NT2/D1 (cell line): ENCODE results near the gene NENF.

Source experiments
- SUZ12 ChIP-seq: IDR thresholded peaks from 2 replicates; pipeline ENCODE4 v1.6.1; 2011; ENCODE audit not compliant: insufficient read length, insufficient read depth; ENCODE audit errors: extremely low read depth
- YY1 ChIP-seq: IDR thresholded peaks from 2 replicates; pipeline ENCODE4 v1.6.1; 2011; ENCODE audit not compliant: insufficient read length, insufficient read depth
- ZNF274 ChIP-seq: IDR thresholded peaks from 2 replicates; pipeline ENCODE4 v1.6.1; 2011; ENCODE audit warnings: mild to moderate bottlenecking, low read depth, low read length

DNA sequence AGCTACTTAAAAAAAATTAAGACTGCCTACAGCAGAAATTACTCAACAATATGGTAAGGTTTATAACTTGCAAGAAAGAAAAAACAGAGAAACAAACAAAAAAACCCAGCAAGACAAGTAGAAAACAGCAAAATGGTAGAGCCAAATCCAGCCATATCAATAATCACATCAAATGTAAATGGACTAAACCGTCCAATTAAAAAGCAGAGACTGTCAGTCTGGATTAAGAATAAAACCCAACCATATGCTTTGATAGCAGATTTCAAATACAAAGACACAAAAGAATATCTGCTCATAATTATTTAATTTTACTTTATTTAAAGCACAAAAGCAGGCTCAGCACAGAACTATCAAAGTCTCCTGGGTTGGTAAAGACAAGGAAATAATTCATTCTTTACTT is 35.5 kb upstream of the NENF start:
- TF ChIP-seq SUZ12: no peak
- no peak for TF ChIP-seq YY1
- no peak for TF ChIP-seq ZNF274
